Peyer's patch (tissue), 4 donors: ENCODE measurements around the gene ANTXRL. TPM values are rescaled to one million over a fixed set of nuclear protein-coding genes. Genes with fewer than 3 reads are reported as not detected.
"Not testable (repeated sequence)": the region's sequence is repeated elsewhere in the genome, so short reads cannot be mapped to it uniquely, and the experiment has no call there.

Experiments used
- DNase-seq, 3 donors: peaks; one replicate each; pipeline ENCODE4 v3.0.0-alpha.2; 2017 to 2019
- H3K27ac ChIP-seq, 4 donors: fragments of 200-600 bp; sonication (generic); one replicate each; pipeline ENCODE4 v1.5.1; 2016 to 2019
- H3K27me3 ChIP-seq, 2 donors: fragments of 200-600 bp; sonication (generic); one replicate each; pipeline ENCODE4 v1.5.1; 2019
- H3K36me3 ChIP-seq, 3 donors: fragments of 200-600 bp; sonication (generic); one replicate each; pipeline ENCODE4 v1.5.1; 2016 to 2019
- H3K4me1 ChIP-seq, 4 donors: fragments of 200-600 bp; sonication (generic); one replicate each; pipeline ENCODE4 v1.5.1; 2016 to 2019
- H3K4me3 ChIP-seq, 4 donors: fragments of 200-600 bp; sonication (generic); 1 replicate in 3 of 4; 2 replicates in 1 of 4; pipeline ENCODE4 v1.5.1; 2016 to 2019; ENCODE audit warnings: mild to moderate bottlenecking in 1 of 4
- H3K9me3 ChIP-seq, 4 donors: fragments of 200-600 bp; sonication (generic); one replicate each; pipeline ENCODE4 v1.5.1; 2016 to 2019; ENCODE audit warnings: mild to moderate bottlenecking in 1 of 4
- CTCF ChIP-seq, 6 experiments: fragments of 450-650 bp in 4 of 6; fragments of 200-600 bp in 2 of 6; sonication (generic) in 1 of 6; IDR thresholded peaks; one replicate each; pipeline ENCODE4 v1.5.1; 2017 to 2019; ENCODE audit warnings: antibody characterized with exemption in 6 of 6, mild to moderate bottlenecking in 3 of 6, moderate library complexity in 1 of 6
- POLR2A ChIP-seq, 2 donors: fragments of 450-650 bp; IDR thresholded peaks; one replicate each; pipeline ENCODE4 v1.5.1; 2017; ENCODE audit warnings: antibody characterized with exemption in 2 of 2, mild to moderate bottlenecking in 2 of 2, moderate library complexity in 2 of 2
- total RNA-seq, 4 donors: library from RNA; depleted of rRNA; stranded (reverse); fragments of >200 nt; gene quantifications; one replicate each; pipeline ENCODE4 v1.1.0, GENCODE V29; 2016

The ANTXRL gene
- total RNA-seq, 4 donors from 2014 or later, result not detected

GRCh38 chr10:46268076-46268881 is 18.5 kb upstream of the ANTXRL start:
- H3K4me3 ChIP-seq, result peak overlapping the region; percentile 26 to 46 (median 36)
- no peaks in the 10 kb centered on the region for H3K27me3 ChIP-seq
- no peaks in the 10 kb centered on the region for H3K36me3 ChIP-seq
- peak in 2 of 3 donors; percentile 88 to 94 for DNase-seq
- TF ChIP-seq POLR2A (IDR thresholded peaks at IDR 0.05) (no peak), CTCF (IDR thresholded peaks at IDR 0.05) (no peak)
- H3K4me1 ChIP-seq, result peaks cover 0 to 24% (median 4%) of the 10 kb centered on the region in 4 donors
- H3K27ac ChIP-seq, result peak overlapping the region; percentile 48 to 95 (median 76)
- no peaks in the 10 kb centered on the region for H3K9me3 ChIP-seq

GRCh38 chr10:46269554-46270053 is 17.2 kb upstream of the ANTXRL start:
- not testable (repeated sequence) for H3K36me3 ChIP-seq, H3K9me3 ChIP-seq, H3K27me3 ChIP-seq
- peak overlapping the region in 3 of 4 donors; percentile 33 to 46 (median 38) for H3K4me3 ChIP-seq
- TF ChIP-seq POLR2A (IDR thresholded peaks at IDR 0.05), result peak in 1 of 2 donors; percentile 40
- DNase-seq, result peak in 2 of 3 donors; percentile 71 to 82
- peak overlapping the region; percentile 26 to 95 (median 76) for H3K27ac ChIP-seq
- peaks cover 0 to 24% (median 4%) of the 10 kb centered on the region in 4 donors for H3K4me1 ChIP-seq

GRCh38 chr10:46270086-46270811 is 16.5 kb upstream of the ANTXRL start:
- Histone ChIP-seq H3K4me1 (peaks cover 0 to 24% (median 4%) of the 10 kb centered on the region in 4 donors), H3K9me3 (no peaks in the 10 kb centered on the region), H3K36me3 (no peaks in the 10 kb centered on the region), H3K4me3 (no peak overlapping the region), H3K27me3 (no peaks in the 10 kb centered on the region), H3K27ac (peak overlapping the region; percentile 26 to 95 (median 66))
- TF ChIP-seq CTCF (IDR thresholded peaks at IDR 0.05), result no peak
- TF ChIP-seq POLR2A (IDR thresholded peaks at IDR 0.05), result no peak
- peak in 1 of 3 donors; percentile 43 for DNase-seq

- peaks cover 0 to 24% (median 4%) of the 10 kb centered on the region in 4 donors for H3K4me1 ChIP-seq
- DNase-seq, H3K4me3 ChIP-seq, H3K27me3 ChIP-seq, H3K9me3 ChIP-seq, H3K36me3 ChIP-seq: not testable (repeated sequence)
- peak overlapping the region in 1 of 4 donors; percentile 90 for H3K27ac ChIP-seq
Measured at GRCh38 chr10:46270963-46271530, 15.8 kb upstream of the ANTXRL start.

- DNase-seq, result peak in 2 of 3 donors; percentile 48 to 49
- H3K9me3 ChIP-seq, H3K4me3 ChIP-seq, H3K27me3 ChIP-seq, H3K36me3 ChIP-seq: not testable (repeated sequence)
- peak overlapping the region in 1 of 4 donors; percentile 60 for H3K27ac ChIP-seq
- peaks cover 0 to 17% (median 4%) of the 10 kb centered on the region in 4 donors for H3K4me1 ChIP-seq
Measured at GRCh38 chr10:46271795-46272499, 14.8 kb upstream of the ANTXRL start.

- TF ChIP-seq POLR2A (IDR thresholded peaks at IDR 0.05), result no peak
- TF ChIP-seq CTCF (IDR thresholded peaks at IDR 0.05), result no peak
- Histone ChIP-seq H3K9me3 (no peaks in the 10 kb centered on the region), H3K36me3 (no peaks in the 10 kb centered on the region), H3K27ac (peak overlapping the region in 1 of 4 donors; percentile 60), H3K27me3 (no peaks in the 10 kb centered on the region), H3K4me1 (peaks cover 0 to 15% (median 4%) of the 10 kb centered on the region in 4 donors), H3K4me3 (no peak overlapping the region)
- DNase-seq, result peak in 2 of 3 donors; percentile 14 to 43
Measured at GRCh38 chr10:46272863-46273415, 13.9 kb upstream of the ANTXRL start.
